ENCODE measurements around the gene SHB.

SHB gene

GRCh38 chr9:38088006-38088925 lies 19.2 kb upstream of the SHB start:
- no peak overlapping the region for H3K27ac ChIP-seq
- peak; percentile 95 for TF ChIP-seq CTCF (conservative IDR thresholded peaks at IDR 0.05)

GRCh38 chr9:38086496-38086895 lies 17.5 kb upstream of the SHB start:
- H3K27ac ChIP-seq: no peak overlapping the region
- no peak for TF ChIP-seq CTCF (conservative IDR thresholded peaks at IDR 0.05)

GRCh38 chr9:38085308-38085707 lies 16.3 kb upstream of the SHB start:
- no peak overlapping the region for H3K27ac ChIP-seq
- no peak for TF ChIP-seq CTCF (conservative IDR thresholded peaks at IDR 0.05)

GRCh38 chr9:38084556-38084880 lies 15.5 kb upstream of the SHB start:
- TF ChIP-seq CTCF (conservative IDR thresholded peaks at IDR 0.05): no peak
- H3K27ac ChIP-seq: no peak overlapping the region

GRCh38 chr9:38083858-38084555 lies 15.0 kb upstream of the SHB start:
- no peak overlapping the region for H3K27ac ChIP-seq
- no peak for TF ChIP-seq CTCF (conservative IDR thresholded peaks at IDR 0.05)

GRCh38 chr9:38082446-38083287 lies 13.6 kb upstream of the SHB start:
- no peak for TF ChIP-seq CTCF (conservative IDR thresholded peaks at IDR 0.05)
- no peak overlapping the region for H3K27ac ChIP-seq
